ENCODE data around the gene NDUFA12.
A peak's percentile ranks its signal among the peaks of the same experiment; 100 is the strongest.
"Not testable (repeated sequence)": the region's sequence is repeated elsewhere in the genome, so short reads cannot be mapped to it uniquely, and the experiment has no call there.

Gene NDUFA12

DNA sequence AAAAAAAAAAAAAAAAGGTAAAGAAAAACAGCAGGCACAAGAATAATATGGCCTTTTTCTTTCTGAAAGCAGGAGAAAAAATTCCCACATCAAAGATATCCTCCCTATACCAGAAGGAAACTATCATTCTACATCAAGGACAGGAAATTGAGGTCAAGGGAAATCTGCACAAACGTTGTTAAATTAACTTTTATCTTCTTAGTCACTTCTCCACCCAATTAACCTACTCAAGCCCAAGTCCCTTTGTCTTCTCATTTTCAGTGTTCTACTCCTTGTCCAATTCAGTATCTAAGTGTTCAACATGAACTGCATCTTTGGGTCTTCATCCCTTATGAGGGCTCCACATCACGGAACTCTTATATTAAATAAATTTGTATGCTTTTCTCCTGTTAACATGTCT is 15.7 kb downstream of the NDUFA12 start:
- ChIA-PET POLR2A (no interaction called here), CTCF (interaction anchor here (1.0 kb wide), 1 partner anchor 16 kb away, joined by 3 read pairs; the partner anchor contains the start of gene NDUFA12)
- DNase-seq (ENCODE audit: extremely low spot score) = no peak
- TF ChIP-seq, protein P1, sequence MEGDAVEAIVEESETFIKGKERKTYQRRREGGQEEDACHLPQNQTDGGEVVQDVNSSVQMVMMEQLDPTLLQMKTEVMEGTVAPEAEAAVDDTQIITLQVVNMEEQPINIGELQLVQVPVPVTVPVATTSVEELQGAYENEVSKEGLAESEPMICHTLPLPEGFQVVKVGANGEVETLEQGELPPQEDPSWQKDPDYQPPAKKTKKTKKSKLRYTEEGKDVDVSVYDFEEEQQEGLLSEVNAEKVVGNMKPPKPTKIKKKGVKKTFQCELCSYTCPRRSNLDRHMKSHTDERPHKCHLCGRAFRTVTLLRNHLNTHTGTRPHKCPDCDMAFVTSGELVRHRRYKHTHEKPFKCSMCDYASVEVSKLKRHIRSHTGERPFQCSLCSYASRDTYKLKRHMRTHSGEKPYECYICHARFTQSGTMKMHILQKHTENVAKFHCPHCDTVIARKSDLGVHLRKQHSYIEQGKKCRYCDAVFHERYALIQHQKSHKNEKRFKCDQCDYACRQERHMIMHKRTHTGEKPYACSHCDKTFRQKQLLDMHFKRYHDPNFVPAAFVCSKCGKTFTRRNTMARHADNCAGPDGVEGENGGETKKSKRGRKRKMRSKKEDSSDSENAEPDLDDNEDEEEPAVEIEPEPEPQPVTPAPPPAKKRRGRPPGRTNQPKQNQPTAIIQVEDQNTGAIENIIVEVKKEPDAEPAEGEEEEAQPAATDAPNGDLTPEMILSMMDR (IDR thresholded peaks at IDR 0.05; ENCODE audit: control extremely low read depth, extremely low read depth, low read depth, missing control alignments) = no peak

DNA sequence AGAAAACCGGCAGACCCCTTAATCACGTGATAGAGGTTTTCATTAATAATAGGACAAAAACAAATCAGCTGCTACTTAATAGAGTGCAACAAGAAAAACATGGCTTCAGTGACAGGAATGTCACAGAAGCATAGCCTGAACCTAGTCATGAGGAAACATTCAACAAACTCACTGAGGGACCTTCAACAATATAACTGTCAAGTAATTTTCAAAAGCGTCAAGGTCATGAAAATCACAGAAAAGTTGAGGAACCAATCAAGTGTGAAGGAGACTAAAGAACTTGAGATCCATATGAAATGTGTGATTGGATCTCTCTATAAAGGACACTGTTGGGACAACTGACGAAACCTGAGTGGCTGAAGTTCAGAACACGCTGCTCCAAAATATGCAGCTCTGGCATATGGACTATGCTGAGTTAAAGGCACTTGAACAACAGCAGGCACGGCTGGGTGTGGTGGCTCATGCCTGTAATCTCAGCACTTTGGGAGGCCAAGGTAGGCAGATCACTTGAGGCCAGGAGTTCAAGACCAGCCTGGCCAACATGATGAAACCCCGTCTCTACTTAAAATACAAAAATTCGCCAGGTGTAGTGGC is 16.3 kb downstream of the NDUFA12 start:
- TF ChIP-seq, protein P1 (IDR thresholded peaks at IDR 0.05; ENCODE audit: control extremely low read depth, extremely low read depth, low read depth, missing control alignments) = no peak
- ChIA-PET POLR2A (no interaction called here), CTCF (no interaction called here)
- DNase-seq (ENCODE audit: extremely low spot score) = no peak

DNA sequence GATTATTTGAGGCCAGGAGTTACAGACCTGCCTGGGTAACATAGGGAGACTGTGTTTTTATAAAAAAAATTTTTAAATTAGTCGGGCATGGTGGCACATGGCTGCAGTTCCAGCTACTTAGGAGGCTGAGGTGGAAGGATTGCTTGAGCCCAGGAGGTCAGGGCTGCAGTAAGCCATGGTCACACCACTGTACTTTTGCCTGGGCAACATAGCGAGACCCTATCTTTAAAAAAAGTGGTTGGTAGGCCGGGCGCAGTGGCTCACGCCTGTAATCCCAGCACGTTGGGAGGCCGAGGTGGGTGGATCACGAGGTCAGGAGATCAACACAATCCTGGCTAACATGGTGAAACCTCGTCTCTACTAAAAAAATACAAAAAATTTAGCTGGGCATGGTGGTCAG is 18.4 kb downstream of the NDUFA12 start:
- DNase-seq (ENCODE audit: extremely low spot score); POLR2A ChIA-PET: not testable (repeated sequence)
- CTCF ChIA-PET = interaction anchor here (1.2 kb wide), 1 partner anchor 17 kb away, joined by 3 read pairs; no protein-coding TSS in a partner anchor

DNA sequence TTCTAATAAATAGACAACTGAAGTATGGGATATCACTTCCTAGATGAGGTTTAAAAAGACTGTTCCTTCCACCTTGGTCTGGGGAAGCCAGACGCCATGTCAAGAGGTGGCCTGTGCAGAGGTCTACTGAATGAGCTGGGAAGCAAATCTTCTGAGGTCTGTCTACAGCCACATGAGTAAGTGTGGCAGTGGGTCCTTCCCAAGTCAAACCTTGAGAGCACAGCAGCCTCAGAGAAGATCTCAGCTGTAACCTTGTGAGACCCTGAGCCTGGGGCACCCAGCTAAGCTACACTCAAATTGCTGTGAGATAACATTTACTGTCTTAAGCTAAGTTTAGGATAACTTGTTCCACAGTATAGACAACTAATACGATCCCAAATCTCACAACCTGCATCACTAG is 20.2 kb downstream of the NDUFA12 start:
- DNase-seq (ENCODE audit: extremely low spot score) = no peak
- CTCF ChIA-PET = interaction anchor here (1.1 to 2.4 kb wide), 2 partner anchors 13 to 437 kb away, joined by 3 to 13 read pairs; no protein-coding TSS in a partner anchor
- POLR2A ChIA-PET = no interaction called here

DNA sequence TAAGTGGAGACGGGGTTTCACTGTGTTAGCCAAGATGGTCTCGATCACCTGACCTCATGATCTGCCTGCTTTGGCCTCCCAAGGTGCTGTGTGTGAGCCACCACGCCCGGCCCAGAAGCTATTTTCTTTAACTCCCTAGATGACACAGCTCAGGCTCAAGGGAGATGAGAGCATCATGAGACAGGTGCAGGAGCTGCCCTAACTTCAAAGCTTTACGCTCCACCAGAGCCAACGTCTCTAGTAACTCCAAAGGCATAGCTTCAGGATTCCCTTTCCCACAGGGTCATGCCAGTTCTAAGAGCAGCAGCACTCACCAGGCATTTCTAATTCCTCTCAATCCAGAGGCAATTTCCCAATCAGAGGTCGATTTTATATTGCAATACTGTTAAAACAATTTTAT is 21.0 kb downstream of the NDUFA12 start:
- CTCF ChIA-PET = interaction anchor here (1.1 to 2.4 kb wide), 5 partner anchors 8 to 847 kb away, joined by 3 to 13 read pairs (median 3); no protein-coding TSS in a partner anchor
- no peak for DNase-seq (ENCODE audit: extremely low spot score)
- POLR2A ChIA-PET = no interaction called here
- TF ChIP-seq, protein P1 (IDR thresholded peaks at IDR 0.05; ENCODE audit: control extremely low read depth, extremely low read depth, low read depth, missing control alignments) = no peak

More for the DNA sequence above, 20.2 kb downstream of the NDUFA12 start:
- TF ChIP-seq, protein P1 (IDR thresholded peaks at IDR 0.05; ENCODE audit: control extremely low read depth, extremely low read depth, low read depth, missing control alignments) = no peak

DNA sequence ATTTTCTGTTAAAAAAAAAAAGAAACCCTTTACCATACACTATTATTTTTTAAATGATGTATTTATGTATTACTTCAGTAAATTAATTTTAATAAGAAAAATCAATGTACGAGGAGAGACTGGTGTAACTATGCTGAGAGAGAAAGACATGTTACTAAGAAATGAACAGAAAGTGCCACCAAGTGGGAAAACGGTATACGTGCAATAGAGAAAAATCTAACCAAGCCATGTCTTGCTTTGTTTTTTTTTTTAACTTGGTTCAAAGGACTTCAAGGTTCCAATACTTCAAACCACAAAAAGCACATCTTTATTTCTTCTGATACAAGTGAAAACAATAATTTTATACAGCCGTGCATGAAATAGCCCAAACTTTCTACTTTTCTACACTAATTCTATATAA is 22.9 kb downstream of the NDUFA12 start:
- ChIA-PET CTCF (no interaction called here), POLR2A (no interaction called here)
- DNase-seq (ENCODE audit: extremely low spot score) = no peak
- TF ChIP-seq, protein P1 (IDR thresholded peaks at IDR 0.05; ENCODE audit: control extremely low read depth, extremely low read depth, low read depth, missing control alignments) = peak; percentile 13

DNA sequence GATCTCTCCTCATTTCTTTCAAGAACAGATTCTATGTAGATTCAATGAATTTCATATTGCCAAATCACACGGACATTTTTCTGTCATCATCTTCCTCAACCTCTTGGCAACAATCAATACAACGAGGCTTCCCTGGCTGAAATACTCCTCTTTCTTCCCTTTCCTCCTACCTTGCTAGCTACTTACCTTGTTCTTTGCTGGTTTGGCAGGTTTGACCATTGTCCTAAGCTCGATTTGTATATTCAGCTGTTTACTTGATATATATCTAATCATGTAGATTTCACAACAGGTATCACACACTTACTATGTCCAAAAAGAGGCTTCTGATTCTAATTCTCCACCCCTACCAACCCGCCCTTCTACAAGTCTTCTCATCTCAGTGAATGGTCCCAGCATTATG is 23.6 kb downstream of the NDUFA12 start:
- POLR2A ChIA-PET = interaction anchor here (0.7 kb wide), 1 partner anchor 94 kb away, joined by 5 read pairs; no protein-coding TSS in a partner anchor
- TF ChIP-seq, protein P1 (IDR thresholded peaks at IDR 0.05; ENCODE audit: control extremely low read depth, extremely low read depth, low read depth, missing control alignments) = no peak
- DNase-seq (ENCODE audit: extremely low spot score) = no peak
- CTCF ChIA-PET = no interaction called here

Measured in GM10248 (cell line).